Omental fat pad (tissue), 4 donors: Measurements from ENCODE around the gene NTM. TPM values are rescaled to one million over a fixed set of nuclear protein-coding genes. Genes with fewer than 3 reads are reported as not detected.

Experiments
- ATAC-seq: fragments of 150-250 bp; one replicate; pipeline ENCODE4 v1.9.1; 2016; ENCODE audit warnings: mild to moderate bottlenecking, moderate library complexity; ENCODE audit not compliant: low FRiP score
- DNase-seq: peaks from one replicate; pipeline ENCODE4 v3.0.0-alpha.2; 2019; ENCODE audit warnings: low spot score
- total RNA-seq, 4 donors: library from RNA; depleted of rRNA; stranded (reverse); fragments of >200 nt; gene quantifications; one replicate each; pipeline ENCODE4 v1.1.0, GENCODE V29; 2016
- TF ChIP-seq, protein P1 (sequence below), 3 donors: fragments of 450-650 bp; IDR thresholded peaks; one replicate each; pipeline ENCODE4 v1.5.1; 2016 to 2017; ENCODE audit warnings: antibody characterized with exemption in 3 of 3, mild to moderate bottlenecking in 3 of 3, moderate library complexity in 2 of 3

The NTM gene
- total RNA-seq, 4 donors from 2014 or later, result 0.56 to 5.5 (median 2.4) TPM

DNA sequence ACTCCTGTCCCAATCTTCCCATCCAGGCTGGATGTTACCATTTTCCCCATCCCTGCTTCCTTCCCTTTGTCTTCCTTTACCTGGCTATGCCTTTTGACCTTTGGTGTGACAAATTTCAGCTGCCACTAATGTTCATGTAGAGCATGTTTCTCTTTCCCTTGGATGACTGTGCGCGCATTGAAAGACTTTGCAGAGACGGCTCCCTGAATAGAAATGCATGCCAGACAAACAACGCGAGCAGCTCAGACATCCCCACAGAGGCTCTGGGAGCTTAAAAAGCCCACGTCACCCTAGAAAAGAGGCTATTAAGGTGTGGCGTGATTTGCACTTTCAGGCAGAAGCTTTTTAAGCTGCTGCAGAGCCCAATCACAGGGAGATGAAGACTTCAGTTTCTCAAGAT lies 202.0 kb downstream of the NTM start:
- DNase-seq (no peak), ATAC-seq (no peak)
- TF ChIP-seq, protein P1, sequence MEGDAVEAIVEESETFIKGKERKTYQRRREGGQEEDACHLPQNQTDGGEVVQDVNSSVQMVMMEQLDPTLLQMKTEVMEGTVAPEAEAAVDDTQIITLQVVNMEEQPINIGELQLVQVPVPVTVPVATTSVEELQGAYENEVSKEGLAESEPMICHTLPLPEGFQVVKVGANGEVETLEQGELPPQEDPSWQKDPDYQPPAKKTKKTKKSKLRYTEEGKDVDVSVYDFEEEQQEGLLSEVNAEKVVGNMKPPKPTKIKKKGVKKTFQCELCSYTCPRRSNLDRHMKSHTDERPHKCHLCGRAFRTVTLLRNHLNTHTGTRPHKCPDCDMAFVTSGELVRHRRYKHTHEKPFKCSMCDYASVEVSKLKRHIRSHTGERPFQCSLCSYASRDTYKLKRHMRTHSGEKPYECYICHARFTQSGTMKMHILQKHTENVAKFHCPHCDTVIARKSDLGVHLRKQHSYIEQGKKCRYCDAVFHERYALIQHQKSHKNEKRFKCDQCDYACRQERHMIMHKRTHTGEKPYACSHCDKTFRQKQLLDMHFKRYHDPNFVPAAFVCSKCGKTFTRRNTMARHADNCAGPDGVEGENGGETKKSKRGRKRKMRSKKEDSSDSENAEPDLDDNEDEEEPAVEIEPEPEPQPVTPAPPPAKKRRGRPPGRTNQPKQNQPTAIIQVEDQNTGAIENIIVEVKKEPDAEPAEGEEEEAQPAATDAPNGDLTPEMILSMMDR (IDR thresholded peaks at IDR 0.05), result no peak

DNA sequence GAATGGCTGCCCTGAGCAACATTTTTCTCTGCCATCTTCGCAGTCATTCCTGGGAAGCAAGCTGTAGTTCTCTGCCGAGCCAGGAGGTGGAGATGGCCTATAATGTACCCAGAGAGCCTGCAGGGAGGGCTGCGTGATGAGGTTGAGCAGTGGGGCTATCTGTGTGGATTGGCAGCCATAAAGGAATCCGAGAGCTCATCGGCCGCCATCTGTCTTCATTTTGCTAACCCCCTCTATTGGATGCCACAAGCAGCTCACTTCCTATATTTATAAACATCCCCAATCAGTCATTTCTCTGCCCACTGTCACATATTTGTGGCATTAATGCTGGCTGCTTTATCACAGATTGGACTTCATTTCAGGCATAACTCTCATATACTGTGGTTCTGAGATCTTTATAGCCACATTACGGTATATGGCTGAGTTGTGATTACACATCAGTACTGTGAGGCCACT lies 209.5 kb downstream of the NTM start:
- ATAC-seq, result no peak
- no peak for DNase-seq
- TF ChIP-seq, protein P1 (IDR thresholded peaks at IDR 0.05), result no peak

DNA sequence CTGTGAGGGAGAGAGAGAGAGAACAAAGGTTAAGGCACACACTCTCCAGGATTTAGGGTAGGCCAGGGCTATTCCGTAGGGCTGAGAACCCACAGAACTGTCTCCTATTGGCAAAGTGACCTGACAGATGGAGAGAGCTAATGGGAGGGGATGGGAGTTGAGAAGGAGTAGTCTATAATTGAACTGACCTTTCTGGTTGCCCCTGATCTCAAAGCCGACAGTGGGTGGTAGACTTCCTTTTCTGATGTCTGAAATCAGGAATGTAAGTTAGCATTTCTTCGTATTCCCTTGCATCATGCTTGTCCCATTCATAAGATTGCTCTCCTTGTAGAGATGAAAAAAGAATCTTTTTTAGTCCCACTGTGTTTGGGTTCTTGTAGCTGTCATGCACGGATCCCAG lies 210.1 kb downstream of the NTM start:
- no peak for DNase-seq
- TF ChIP-seq, protein P1 (IDR thresholded peaks at IDR 0.05), result no peak
- no peak for ATAC-seq

DNA sequence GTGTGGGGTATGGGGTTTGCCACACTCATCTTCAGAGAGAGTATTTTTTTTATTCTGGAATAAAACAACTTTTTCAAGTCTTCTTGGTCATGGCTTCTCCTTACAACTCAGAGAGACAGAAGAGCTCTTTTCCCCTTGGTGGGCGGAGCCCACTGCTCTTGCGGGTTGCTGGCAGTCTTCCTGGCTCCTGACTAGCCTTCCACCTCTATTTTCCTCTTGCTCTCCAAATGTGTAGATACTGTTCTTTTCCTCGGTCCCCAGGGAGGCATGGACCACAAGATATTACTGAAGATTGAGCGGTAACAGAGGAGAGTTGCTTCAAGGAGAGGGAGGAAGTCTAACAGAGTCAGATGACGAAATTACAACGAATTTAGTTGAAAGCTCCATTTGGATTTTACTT lies 210.6 kb downstream of the NTM start:
- ATAC-seq (no peak), DNase-seq (no peak)
- TF ChIP-seq, protein P1 (IDR thresholded peaks at IDR 0.05), result no peak

DNA sequence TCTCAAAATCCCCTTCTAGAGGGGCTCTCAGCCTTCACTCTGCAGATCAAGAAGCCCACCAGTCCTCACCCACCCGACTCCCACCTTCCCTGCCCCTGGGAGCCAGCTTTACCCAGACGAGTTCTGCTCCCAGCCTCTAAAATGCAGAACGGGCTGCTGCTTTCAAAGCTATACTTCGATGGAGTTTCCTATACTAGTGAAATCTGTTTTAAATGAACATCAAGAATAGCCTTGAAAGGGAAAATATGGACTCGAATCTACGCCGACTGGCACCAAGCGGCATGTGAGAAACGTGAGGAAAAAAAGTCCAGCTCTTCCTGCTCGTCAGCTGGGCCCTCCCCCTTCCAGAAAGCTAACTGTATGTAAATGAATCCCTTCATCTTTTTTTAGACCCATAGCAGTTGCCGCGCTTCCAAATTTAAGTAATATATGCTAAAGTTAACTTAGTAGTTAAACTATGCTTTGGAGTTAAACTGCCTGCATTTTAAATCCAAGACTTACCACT lies 211.7 kb downstream of the NTM start:
- DNase-seq, result no peak
- no peak for ATAC-seq
- TF ChIP-seq, protein P1 (IDR thresholded peaks at IDR 0.05), result no peak

DNA sequence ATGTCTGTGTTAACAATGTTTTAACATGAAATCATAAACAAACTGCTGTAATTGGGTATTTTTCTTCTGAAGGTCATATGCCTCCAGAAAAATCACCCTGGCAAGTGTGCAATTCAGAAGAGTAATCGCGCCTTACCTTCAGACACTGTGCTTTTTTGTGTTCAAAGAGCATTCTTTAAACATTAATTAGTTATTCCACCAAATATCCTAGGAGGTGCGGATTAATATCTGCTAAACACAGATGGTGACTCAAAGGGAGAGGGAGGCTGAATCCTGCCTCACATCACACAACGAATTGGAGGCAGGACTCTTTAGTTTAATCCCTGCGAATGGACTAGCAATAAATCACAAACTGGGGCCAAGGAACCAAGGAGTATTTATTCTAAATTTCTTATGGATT lies 213.0 kb downstream of the NTM start:
- no peak for ATAC-seq
- TF ChIP-seq, protein P1 (IDR thresholded peaks at IDR 0.05), result no peak
- DNase-seq, result no peak

DNA sequence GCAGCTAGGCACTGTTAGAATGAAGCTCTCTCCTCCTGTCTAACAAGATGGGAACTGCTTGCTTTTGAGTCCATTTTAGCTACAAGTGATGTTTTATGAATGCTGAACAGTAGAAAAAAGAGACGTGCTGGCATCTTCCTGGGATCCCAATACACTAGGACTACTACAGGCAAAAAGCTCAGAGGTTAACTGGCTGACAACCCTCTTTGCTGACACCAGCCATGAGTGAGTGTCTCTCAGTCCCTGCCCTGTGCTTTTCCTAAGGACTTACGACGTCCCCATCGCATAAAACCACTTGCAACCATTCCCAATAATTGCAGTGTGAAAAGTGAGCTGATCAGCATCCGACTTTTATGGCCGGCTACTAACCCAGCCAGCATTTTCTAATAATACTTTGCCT lies 213.5 kb downstream of the NTM start:
- TF ChIP-seq, protein P1 (IDR thresholded peaks at IDR 0.05), result no peak
- ATAC-seq (no peak), DNase-seq (no peak)
